Measurements from ENCODE around the gene PDE6H. TPM values are rescaled to one million over a fixed set of nuclear protein-coding genes. Genes with fewer than 3 reads are reported as not detected.

Gene PDE6H
- total RNA-seq, 2 experiments from 2014 or later, result not detected

- ChIA-PET POLR2A (interaction anchor here (0.7 to 1.8 kb wide), 6 partner anchors 11 to 596 kb away, joined by 4 to 22 read pairs (median 8); partner anchors contain the start of gene ATF7IP), CTCF (no interaction called here)
These were observed 10.7 kb upstream of the PDE6H start for GRCh38 chr12:14962153-14962539.

- ChIA-PET POLR2A (interaction anchor here (1.6 to 1.8 kb wide), 3 partner anchors 11 to 193 kb away, joined by 7 to 22 read pairs (median 10); a partner anchor contains a TSS), CTCF (no interaction called here)
These were observed 10.0 kb upstream of the PDE6H start for GRCh38 chr12:14962797-14963196.

GRCh38 chr12:14963520-14963919 lies 9.3 kb upstream of the PDE6H start:
- ChIA-PET POLR2A (no interaction called here), CTCF (interaction anchor here (1.2 kb wide), 1 partner anchor 10 kb away, joined by 3 read pairs; no protein-coding TSS in a partner anchor)

- ChIA-PET POLR2A (no interaction called here), CTCF (interaction anchor here (1.2 kb wide), 1 partner anchor 11 kb away, joined by 3 read pairs; no protein-coding TSS in a partner anchor)
These were observed 8.4 kb upstream of the PDE6H start for GRCh38 chr12:14964406-14964805.

GRCh38 chr12:14965221-14965620 lies 7.6 kb upstream of the PDE6H start:
- ChIA-PET CTCF (interaction anchor here (0.7 to 1.1 kb wide), 2 partner anchors 8 to 31 kb away, joined by 3 read pairs; no protein-coding TSS in a partner anchor), POLR2A (no interaction called here)

GRCh38 chr12:14968478-14968877 lies 4.4 kb upstream of the PDE6H start:
- ChIA-PET POLR2A (no interaction called here), CTCF (no interaction called here)

GRCh38 chr12:14970473-14970872 lies 2.4 kb upstream of the PDE6H start:
- CTCF ChIA-PET, result no interaction called here

GRCh38 chr12:14974633-14975032 lies 1.8 kb downstream of the PDE6H start:
- ChIA-PET POLR2A (no interaction called here), CTCF (interaction anchor here (1.4 kb wide), 1 partner anchor 18 kb away, joined by 3 read pairs; no protein-coding TSS in a partner anchor)

More at GRCh38 chr12:14970473-14970872, 2.4 kb upstream of the PDE6H start:
- POLR2A ChIA-PET, result no interaction called here

- ChIA-PET CTCF (interaction anchor here (0.7 kb wide), 2 partner anchors 47 to 533 kb away, joined by 3 to 4 read pairs; no protein-coding TSS in a partner anchor), POLR2A (no interaction called here)
These were observed 2.6 kb downstream of the PDE6H start for GRCh38 chr12:14975457-14975856.

GRCh38 chr12:14976658-14977057 lies 3.8 kb downstream of the PDE6H start:
- CTCF ChIA-PET, result no interaction called here
- POLR2A ChIA-PET, result no interaction called here

GRCh38 chr12:14979468-14979867 lies 6.6 kb downstream of the PDE6H start:
- ChIA-PET POLR2A (no interaction called here), CTCF (no interaction called here)

- ChIA-PET POLR2A (no interaction called here), CTCF (no interaction called here)
These were observed 8.2 kb downstream of the PDE6H start for GRCh38 chr12:14981049-14981448.

GRCh38 chr12:14982562-14982961 lies 9.7 kb downstream of the PDE6H start:
- CTCF ChIA-PET, result no interaction called here
- POLR2A ChIA-PET, result no interaction called here

GRCh38 chr12:14982991-14983390 lies 10.1 kb downstream of the PDE6H start:
- POLR2A ChIA-PET, result no interaction called here

GRCh38 chr12:14984036-14984435 lies 11.2 kb downstream of the PDE6H start:
- CTCF ChIA-PET, result no interaction called here
- POLR2A ChIA-PET, result no interaction called here

More at GRCh38 chr12:14982991-14983390, 10.1 kb downstream of the PDE6H start:
- CTCF ChIA-PET, result no interaction called here

GRCh38 chr12:14984766-14985285 lies 12.0 kb downstream of the PDE6H start:
- ChIA-PET CTCF (interaction anchor here (0.8 kb wide), 1 partner anchor 11 kb away, joined by 3 read pairs; no protein-coding TSS in a partner anchor), POLR2A (no interaction called here)

- POLR2A ChIA-PET, result no interaction called here
- CTCF ChIA-PET, result no interaction called here
These were observed 13.6 kb downstream of the PDE6H start for GRCh38 chr12:14986449-14986848.

- ChIA-PET POLR2A (no interaction called here), CTCF (no interaction called here)
These were observed 15.2 kb downstream of the PDE6H start for GRCh38 chr12:14988035-14988434.

GRCh38 chr12:14989790-14990189 lies 16.9 kb downstream of the PDE6H start:
- POLR2A ChIA-PET, result no interaction called here
- CTCF ChIA-PET, result interaction anchor here (0.6 kb wide), 1 partner anchor 11 kb away, joined by 3 read pairs; no protein-coding TSS in a partner anchor

GRCh38 chr12:14991069-14991468 lies 18.2 kb downstream of the PDE6H start:
- POLR2A ChIA-PET, result no interaction called here
- CTCF ChIA-PET, result interaction anchor here (0.7 kb wide), 1 partner anchor 145 kb away, joined by 3 read pairs; no protein-coding TSS in a partner anchor

- CTCF ChIA-PET, result interaction anchor here (1.3 kb wide), 1 partner anchor 19 kb away, joined by 3 read pairs; no protein-coding TSS in a partner anchor
- POLR2A ChIA-PET, result no interaction called here
These were observed 19.8 kb downstream of the PDE6H start for GRCh38 chr12:14992673-14993072.

- ChIA-PET CTCF (interaction anchor here (1.3 kb wide), 1 partner anchor 19 kb away, joined by 3 read pairs; no protein-coding TSS in a partner anchor), POLR2A (no interaction called here)
These were observed 20.3 kb downstream of the PDE6H start for GRCh38 chr12:14993117-14993516.
